T-helper 1 cell treated with Interleukin-12 subunit alpha and Interleukin-12 subunit beta and Interleukin-4 antibody, amounts not matched to agents 30 μg/mL and 1 μg/mL, for 36 hours (primary cell): ENCODE measurements around the gene LMBR1L.
"Not testable (repeated sequence)": the region's sequence is repeated elsewhere in the genome, so short reads cannot be mapped to it uniquely, and the experiment has no call there.

Source experiments
- H3K27ac Mint-ChIP-seq: one replicate; pipeline ENCODE4 v1.8.0; 2021; ENCODE audit warnings: mild to moderate bottlenecking, mixed read lengths
- H3K27me3 Mint-ChIP-seq: one replicate; pipeline ENCODE4 v1.8.0; 2021; ENCODE audit warnings: low read depth, mixed read lengths
- H3K36me3 Mint-ChIP-seq: one replicate; pipeline ENCODE4 v1.8.0; 2021; ENCODE audit warnings: low read depth, mixed read lengths
- H3K4me1 Mint-ChIP-seq: one replicate; pipeline ENCODE4 v1.8.0; 2021; ENCODE audit warnings: low read depth, mixed read lengths
- H3K4me3 Mint-ChIP-seq: one replicate; pipeline ENCODE4 v1.8.0; 2021; ENCODE audit warnings: mild to moderate bottlenecking, moderate library complexity, mixed read lengths
- H3K9me3 Mint-ChIP-seq: one replicate; pipeline ENCODE4 v1.8.0; 2021; ENCODE audit warnings: mixed read lengths

Gene LMBR1L

DNA sequence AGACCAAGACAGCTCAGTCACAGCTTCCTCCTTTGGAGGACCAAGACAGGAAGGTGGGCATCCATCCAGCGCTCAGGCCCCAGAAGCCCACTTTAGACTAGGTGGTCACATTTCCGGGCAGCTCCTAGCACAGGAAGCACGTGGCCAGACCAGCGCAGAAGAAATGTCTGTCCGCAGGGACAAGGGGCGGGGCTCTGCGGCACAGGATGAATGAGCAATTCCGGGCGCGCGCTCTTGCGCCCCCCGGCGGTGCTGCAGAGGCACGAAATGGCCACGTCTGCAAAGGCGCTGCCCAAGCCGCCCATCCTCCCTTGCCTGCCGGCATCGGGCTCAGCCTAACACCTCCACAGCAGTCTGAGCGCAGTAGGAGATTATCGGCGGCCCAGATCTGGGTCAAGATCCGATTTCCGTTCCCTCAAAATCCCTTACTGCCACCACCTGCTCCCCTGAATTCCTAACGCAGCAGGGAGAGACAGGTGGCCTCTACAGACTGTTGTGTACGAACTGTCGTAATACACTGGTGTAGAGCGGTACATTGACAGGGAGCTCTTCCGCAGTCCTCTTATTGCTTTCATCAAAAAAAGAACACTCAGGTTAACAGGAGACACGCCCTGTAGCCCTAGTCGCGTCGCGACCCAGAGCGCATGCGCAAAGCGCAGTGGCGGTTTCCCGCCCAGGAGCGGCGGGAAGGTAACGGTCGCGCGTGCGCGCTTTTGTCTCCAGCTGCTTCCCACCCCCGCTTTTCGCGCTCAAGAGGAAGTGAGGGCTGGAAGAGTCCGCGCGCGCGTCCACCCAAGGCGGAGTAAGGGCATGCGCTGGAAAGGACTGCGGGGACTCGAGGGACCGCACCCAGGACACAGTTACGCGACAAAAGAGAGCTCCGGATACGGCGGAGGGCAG lies 19.8 kb upstream of the LMBR1L start:
- Mint-ChIP-seq H3K4me1 (peaks cover 42% of the 10 kb centered on the region), H3K27ac (peak overlapping the region; percentile 98), H3K4me3 (peak overlapping the region; percentile 96)

DNA sequence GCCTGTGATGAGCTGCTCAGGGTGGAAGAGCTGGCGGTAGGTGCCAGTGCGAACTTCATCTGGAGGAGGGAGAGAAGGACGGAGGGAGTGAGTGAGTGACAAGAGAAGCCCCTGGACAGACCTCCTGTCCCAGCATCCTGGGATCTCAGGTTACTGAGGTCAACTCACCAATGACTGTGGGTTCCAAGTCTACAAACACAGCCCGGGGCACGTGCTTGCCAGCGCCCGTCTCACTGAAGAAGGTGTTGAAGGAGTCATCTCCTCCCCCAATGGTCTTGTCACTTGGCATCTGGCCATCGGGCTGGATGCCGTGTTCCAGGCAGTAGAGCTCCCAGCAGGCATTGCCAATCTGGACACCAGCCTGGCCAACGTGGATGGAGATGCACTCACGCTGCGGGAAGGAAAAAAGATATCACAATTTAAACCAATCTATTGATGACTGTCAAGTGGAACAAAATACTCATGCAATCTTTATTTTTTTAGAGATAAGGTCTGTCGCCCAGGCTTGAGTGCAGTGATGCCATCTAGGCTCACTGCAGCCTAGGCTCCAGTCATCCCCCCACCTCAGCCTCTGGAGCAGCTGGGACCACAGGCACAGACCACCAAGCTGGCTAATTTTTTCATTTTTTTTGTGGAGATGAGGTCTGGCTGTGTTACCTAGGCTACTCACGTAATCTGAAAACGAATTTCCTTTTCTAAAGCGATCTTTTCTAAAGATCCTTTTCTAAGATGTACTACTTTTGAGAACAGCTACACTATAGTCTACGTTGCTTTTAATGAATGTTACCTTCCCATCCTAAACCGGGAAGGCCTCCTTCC lies 18.9 kb upstream of the LMBR1L start:
- Mint-ChIP-seq H3K4me3 (peak overlapping the region; percentile 96), H3K36me3 (peaks cover 44% of the 10 kb centered on the region), H3K27me3 (no peaks in the 10 kb centered on the region), H3K9me3 (no peaks in the 10 kb centered on the region), H3K4me1 (peaks cover 42% of the 10 kb centered on the region), H3K27ac (peak overlapping the region; percentile 98)

More for the DNA sequence above, 19.8 kb upstream of the LMBR1L start:
- Mint-ChIP-seq H3K9me3 (no peaks in the 10 kb centered on the region), H3K36me3 (peaks cover 44% of the 10 kb centered on the region), H3K27me3 (no peaks in the 10 kb centered on the region)

GRCh38 chr12:49127971-49128370 lies 17.3 kb upstream of the LMBR1L start:
- H3K27ac Mint-ChIP-seq, result peak overlapping the region; percentile 36
- H3K9me3 Mint-ChIP-seq, H3K27me3 Mint-ChIP-seq, H3K4me3 Mint-ChIP-seq: not testable (repeated sequence)
- peaks cover 44% of the 10 kb centered on the region for H3K36me3 Mint-ChIP-seq
- peaks cover 33% of the 10 kb centered on the region for H3K4me1 Mint-ChIP-seq

GRCh38 chr12:49126852-49127763 lies 16.5 kb upstream of the LMBR1L start:
- no peaks in the 10 kb centered on the region for H3K27me3 Mint-ChIP-seq
- H3K4me3 Mint-ChIP-seq, result no peak overlapping the region
- peaks cover 25% of the 10 kb centered on the region for H3K4me1 Mint-ChIP-seq
- H3K36me3 Mint-ChIP-seq, result peaks cover 44% of the 10 kb centered on the region
- H3K27ac Mint-ChIP-seq, result no peak overlapping the region
- no peaks in the 10 kb centered on the region for H3K9me3 Mint-ChIP-seq

GRCh38 chr12:49121047-49121696 lies 10.5 kb upstream of the LMBR1L start:
- H3K4me1 Mint-ChIP-seq, result no peaks in the 10 kb centered on the region
- no peak overlapping the region for H3K27ac Mint-ChIP-seq
- H3K4me3 Mint-ChIP-seq, result no peak overlapping the region
- H3K27me3 Mint-ChIP-seq, result peaks cover 8% of the 10 kb centered on the region
- peaks cover 2% of the 10 kb centered on the region for H3K36me3 Mint-ChIP-seq
- H3K9me3 Mint-ChIP-seq, result no peaks in the 10 kb centered on the region

DNA sequence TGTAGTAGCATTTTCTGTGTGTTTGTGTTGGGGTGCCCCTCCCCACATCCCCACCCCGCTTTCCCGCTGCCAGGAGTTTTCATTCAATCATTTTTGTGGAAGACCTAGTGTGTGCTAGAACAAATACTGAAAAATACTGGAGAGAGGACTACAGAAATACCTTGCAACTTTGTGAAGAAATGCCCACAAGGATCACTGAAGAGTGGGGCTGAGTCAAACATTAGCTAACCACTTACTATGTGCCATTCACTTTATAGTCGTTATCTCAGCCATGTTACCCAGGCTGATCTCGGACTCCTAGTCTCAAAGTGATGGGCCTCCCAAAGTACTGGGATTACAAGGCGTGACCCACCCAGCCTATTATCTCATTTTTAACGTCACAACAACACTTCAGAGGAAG lies 559 bp upstream of the LMBR1L start:
- no peaks in the 10 kb centered on the region for H3K27me3 Mint-ChIP-seq
- peaks cover 28% of the 10 kb centered on the region for H3K4me1 Mint-ChIP-seq
- H3K9me3 Mint-ChIP-seq, result no peaks in the 10 kb centered on the region
- H3K36me3 Mint-ChIP-seq, result no peaks in the 10 kb centered on the region
- peak overlapping the region; percentile 97 for H3K4me3 Mint-ChIP-seq
- peak overlapping the region; percentile 94 for H3K27ac Mint-ChIP-seq

- Mint-ChIP-seq H3K36me3 (no peaks in the 10 kb centered on the region), H3K4me3 (peak overlapping the region; percentile 97), H3K27me3 (no peaks in the 10 kb centered on the region), H3K4me1 (peaks cover 30% of the 10 kb centered on the region), H3K9me3 (no peaks in the 10 kb centered on the region), H3K27ac (peak overlapping the region; percentile 94)
Measured at GRCh38 chr12:49109641-49110463, 795 bp downstream of the LMBR1L start.

GRCh38 chr12:49108958-49109404 lies 1.7 kb downstream of the LMBR1L start:
- no peaks in the 10 kb centered on the region for H3K27me3 Mint-ChIP-seq
- peaks cover 34% of the 10 kb centered on the region for H3K4me1 Mint-ChIP-seq
- H3K4me3 Mint-ChIP-seq, result peak overlapping the region; percentile 97
- peak overlapping the region; percentile 88 for H3K27ac Mint-ChIP-seq
- peaks cover 7% of the 10 kb centered on the region for H3K36me3 Mint-ChIP-seq
- H3K9me3 Mint-ChIP-seq, result no peaks in the 10 kb centered on the region

GRCh38 chr12:49105504-49106084 lies 5.1 kb downstream of the LMBR1L start:
- H3K27me3 Mint-ChIP-seq, result no peaks in the 10 kb centered on the region
- H3K27ac Mint-ChIP-seq, result no peak overlapping the region
- no peak overlapping the region for H3K4me3 Mint-ChIP-seq
- no peaks in the 10 kb centered on the region for H3K9me3 Mint-ChIP-seq
- H3K36me3 Mint-ChIP-seq, result peaks cover 17% of the 10 kb centered on the region
- H3K4me1 Mint-ChIP-seq, result peaks cover 27% of the 10 kb centered on the region

DNA sequence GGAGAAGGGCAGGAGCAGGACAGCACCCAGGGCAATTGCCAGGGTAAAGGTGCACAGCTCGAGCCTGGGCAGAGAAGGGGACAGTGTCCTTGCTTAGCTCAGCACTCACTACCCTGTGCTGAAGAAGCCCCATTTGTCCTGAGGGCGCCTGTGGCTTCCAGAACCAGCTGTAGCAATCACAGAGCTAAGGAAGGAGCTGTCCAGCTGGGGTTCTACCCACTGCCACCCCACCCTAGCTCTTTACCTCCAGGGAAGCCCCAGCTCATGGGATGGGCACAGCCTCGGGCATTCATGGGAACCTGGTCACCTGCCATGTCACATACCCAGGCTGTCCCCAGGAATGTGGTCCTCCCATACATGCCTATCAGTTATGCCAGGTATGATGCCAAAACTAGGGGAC lies 5.8 kb downstream of the LMBR1L start:
- no peak overlapping the region for H3K27ac Mint-ChIP-seq
- H3K9me3 Mint-ChIP-seq, result no peaks in the 10 kb centered on the region
- no peak overlapping the region for H3K4me3 Mint-ChIP-seq
- peaks cover 20% of the 10 kb centered on the region for H3K36me3 Mint-ChIP-seq
- no peaks in the 10 kb centered on the region for H3K27me3 Mint-ChIP-seq
- H3K4me1 Mint-ChIP-seq, result peaks cover 24% of the 10 kb centered on the region

- H3K36me3 Mint-ChIP-seq, result peaks cover 42% of the 10 kb centered on the region
Measured at GRCh38 chr12:49100380-49100779, 10.3 kb downstream of the LMBR1L start.

DNA sequence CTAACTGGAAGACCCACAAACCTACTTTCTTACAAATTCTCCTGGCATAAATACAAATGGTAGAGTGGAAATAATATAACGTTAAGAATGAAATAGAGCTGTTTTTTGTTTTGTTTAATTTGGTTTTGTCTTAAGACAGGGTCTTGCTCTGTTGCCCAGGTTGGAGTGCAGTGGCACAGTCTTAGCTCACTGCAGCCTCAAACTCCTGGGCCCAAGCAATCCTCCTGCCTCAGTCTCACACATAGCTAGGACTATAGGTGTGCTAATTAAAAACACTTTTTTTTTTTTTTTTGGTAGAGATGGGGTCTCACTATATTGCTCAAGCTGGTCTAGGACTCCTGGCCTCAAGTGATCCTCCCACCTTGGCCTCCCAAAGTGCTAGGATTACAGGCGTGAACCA lies 11.9 kb downstream of the LMBR1L start:
- H3K4me3 Mint-ChIP-seq, result no peak overlapping the region
- no peaks in the 10 kb centered on the region for H3K9me3 Mint-ChIP-seq
- no peak overlapping the region for H3K27ac Mint-ChIP-seq
- peaks cover 15% of the 10 kb centered on the region for H3K27me3 Mint-ChIP-seq
- H3K4me1 Mint-ChIP-seq, result peaks cover 5% of the 10 kb centered on the region
- H3K36me3 Mint-ChIP-seq, result peaks cover 35% of the 10 kb centered on the region

More at GRCh38 chr12:49100380-49100779, 10.3 kb downstream of the LMBR1L start:
- Mint-ChIP-seq H3K4me3 (no peak overlapping the region), H3K27ac (no peak overlapping the region), H3K27me3 (peaks cover 4% of the 10 kb centered on the region), H3K4me1 (peaks cover 6% of the 10 kb centered on the region), H3K9me3 (no peaks in the 10 kb centered on the region)

GRCh38 chr12:49098035-49098451 lies 12.6 kb downstream of the LMBR1L start:
- no peak overlapping the region for H3K4me3 Mint-ChIP-seq
- peaks cover 35% of the 10 kb centered on the region for H3K36me3 Mint-ChIP-seq
- H3K4me1 Mint-ChIP-seq, result peaks cover 9% of the 10 kb centered on the region
- no peak overlapping the region for H3K27ac Mint-ChIP-seq
- no peaks in the 10 kb centered on the region for H3K9me3 Mint-ChIP-seq
- peaks cover 22% of the 10 kb centered on the region for H3K27me3 Mint-ChIP-seq
